Activated gamma-delta T cell treated with Interleukin-2 at 50 U/mL for 16 hours (primary cell): ENCODE data around the gene ITIH1.

ENCODE experiments used
- DNase-seq: peaks from one replicate; pipeline ENCODE4 v3.0.0-alpha.2; 2020

ITIH1 gene

DNA sequence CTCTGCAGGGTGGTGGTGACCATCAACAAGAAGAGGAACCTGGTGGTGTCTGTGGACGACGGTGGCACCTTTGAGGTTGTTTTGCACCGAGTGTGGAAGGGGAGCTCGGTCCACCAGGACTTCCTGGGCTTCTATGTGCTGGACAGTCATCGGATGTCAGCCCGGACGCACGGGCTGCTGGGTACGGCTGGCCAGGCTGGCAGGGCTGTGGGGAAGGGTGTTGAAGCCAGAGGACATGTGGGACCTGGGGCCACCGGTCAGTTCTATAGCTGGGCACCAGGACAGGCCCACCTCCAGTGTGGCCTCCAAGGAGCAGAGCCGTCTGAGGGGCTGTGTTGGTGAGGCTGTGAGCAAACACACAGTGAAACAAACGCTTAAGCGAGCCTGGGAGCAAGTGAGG, 13.3 kb downstream of the ITIH1 start:
- no peak for DNase-seq

DNA sequence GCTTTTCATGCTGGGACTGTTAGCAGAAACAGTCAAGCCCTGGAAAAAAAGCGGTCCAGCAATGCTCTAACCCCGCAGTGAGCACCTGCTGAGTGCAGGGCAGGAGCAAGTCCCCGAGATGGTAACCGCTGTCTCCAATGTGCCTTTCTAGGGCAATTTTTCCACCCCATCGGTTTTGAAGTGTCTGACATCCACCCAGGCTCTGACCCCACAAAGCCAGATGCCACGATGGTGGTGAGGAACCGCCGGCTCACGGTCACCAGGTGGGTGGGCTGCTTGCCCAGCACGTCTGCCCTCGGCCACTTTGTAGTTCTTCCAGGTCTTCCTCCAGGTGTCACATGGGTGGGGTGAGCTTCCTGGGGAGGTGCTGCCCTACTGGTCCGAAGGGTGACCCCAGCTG, 14.0 kb downstream of the ITIH1 start:
- DNase-seq, result no peak

DNA sequence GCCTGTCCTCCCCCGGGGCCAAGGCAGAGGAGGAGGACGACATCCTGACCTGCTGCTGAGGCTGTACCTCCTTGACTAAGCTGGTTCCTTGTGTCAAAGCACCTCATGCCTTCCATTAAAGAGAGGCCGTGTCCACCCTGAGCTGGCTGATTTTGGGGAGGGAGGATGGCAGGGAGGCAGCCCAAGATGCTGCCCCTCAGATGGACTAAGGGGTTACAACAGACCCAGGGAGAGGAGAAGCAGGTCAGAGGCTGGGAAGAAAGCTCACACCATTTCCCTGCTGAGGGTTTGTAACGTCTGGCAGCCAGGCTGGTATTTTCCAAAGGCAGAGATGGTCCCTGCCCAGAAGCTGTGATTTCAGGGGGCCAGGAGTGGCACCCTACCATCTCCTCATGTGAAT, 14.5 kb downstream of the ITIH1 start:
- no peak for DNase-seq

DNA sequence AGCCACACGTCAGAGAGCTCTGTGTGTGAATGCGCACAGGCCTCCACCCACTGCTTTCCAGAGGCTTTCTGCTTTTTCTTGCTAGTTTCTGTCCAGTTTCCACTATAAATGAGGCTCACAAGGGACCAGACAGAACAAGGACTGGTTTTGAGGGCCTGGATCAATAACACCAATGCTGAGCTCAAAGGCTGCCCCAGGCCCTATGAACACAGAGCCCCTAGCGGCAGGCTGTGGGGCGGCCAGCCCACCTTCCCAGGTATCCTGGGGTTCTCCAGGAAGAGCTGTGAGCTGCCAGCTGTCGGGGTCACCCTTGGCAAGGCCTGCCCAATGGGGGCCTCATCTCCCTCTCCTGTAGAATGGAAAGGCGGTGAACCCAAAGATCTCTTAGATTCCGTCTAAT, 15.0 kb downstream of the ITIH1 start:
- DNase-seq, result no peak

DNA sequence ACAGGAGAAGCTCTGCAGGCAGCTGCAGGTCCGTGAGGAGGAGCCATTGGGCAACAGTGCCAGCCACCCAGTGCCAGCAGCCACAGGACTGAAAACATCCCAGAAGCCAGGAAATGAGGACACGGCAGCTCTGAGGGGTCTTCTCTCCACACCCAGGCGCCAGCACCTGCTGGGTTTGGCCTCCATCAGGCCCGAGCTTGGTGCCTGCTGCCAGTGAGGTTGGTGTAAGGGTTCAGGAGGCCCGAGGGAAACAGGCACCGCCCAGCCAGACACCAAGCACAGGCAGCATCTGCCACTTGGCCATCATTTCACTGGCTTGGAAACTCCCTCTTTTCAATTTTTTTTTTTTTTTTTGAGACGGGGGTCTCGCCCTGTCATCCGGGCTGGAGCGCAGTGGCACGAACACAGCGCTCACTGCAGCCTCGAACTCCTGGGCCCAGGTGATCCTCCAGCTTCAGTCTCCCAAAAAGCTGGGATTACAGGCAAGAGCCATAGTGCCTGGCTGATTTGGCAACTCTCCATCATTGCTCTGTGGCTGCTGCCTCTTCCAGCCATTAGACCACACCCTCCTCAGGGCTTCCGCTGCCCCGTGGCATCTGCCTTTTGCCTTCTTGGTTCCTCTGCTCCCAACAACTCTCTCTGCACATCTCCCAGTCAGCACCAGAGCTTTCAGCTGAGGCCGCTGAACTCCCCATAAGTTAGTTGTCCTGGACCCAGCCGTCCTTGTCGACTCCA, 15.7 kb downstream of the ITIH1 start:
- DNase-seq, result no peak

DNA sequence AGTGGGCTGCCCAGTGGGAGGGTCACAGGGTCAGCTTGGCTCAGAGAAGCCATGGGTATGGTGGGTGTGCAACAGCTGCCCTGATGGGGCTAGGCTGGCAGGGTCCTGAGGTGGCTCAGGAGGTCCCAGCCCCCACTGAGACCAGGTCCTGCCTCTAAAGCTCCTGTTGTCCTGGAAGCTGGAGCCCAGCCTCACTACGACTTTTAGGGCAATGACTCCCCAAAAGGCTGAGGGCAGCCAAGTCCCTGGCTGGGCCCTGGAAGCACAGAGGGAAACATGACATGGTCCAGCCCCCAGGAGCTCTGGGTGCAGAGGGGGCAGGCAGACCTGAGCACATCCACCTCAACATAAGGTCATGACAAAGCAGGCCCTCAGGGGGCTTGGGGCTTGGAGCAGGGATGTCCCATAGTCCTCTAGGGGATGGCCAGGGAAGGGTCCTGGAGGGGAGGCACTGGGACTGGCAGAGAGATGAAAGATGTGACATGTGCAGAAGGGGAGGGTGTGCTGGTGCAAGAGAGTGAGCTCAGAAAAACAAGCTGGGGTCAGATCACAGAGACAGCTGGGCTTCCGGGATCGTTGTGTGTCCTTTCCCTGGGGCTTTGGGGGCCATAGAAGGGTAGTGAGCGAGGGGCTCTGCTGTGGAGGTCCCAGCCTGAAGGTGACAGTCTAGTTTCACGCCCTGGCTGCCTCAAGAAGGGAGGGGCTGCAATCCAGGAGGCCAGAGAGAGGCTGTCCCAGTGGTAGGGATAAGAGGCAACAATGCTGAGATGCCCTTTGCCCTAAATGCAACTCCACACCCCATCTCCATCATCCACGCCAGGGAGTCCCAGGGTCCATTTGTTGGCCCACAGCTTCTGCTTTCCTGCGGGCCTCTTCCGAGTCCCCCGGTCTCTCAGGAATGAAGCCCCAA, 16.6 kb downstream of the ITIH1 start:
- no peak for DNase-seq

DNA sequence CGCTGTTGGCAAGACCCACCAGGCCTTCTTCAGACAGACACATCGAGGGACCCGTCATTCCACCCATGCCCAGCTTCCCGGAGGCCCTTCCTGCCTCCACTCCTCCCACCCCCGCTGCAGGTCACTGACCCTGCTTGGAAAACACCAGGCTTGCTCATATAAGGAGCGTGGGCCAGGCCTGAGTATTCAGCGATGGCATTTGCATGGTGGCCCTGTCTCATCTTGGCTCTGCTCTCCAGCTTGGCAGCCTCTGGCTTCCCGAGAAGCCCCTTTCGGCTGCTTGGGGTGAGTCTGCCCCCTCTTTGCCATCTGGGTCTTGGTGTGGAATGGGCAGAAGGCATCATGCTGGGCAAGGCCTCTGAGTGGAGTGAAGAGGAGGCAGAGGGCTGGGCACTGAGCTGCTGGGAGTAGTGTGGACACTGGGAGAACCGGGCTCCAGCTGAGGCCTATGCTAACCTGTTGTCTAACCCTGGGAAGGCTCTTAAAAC, 17.3 kb downstream of the ITIH1 start, which contains the start of gene ITIH3:
ITIH3 (plus strand) TSS at position 185 of the 488 bp plus-strand sequence; CDS start at position 193, 8 bp downstream.
- DNase-seq, result no peak

DNA sequence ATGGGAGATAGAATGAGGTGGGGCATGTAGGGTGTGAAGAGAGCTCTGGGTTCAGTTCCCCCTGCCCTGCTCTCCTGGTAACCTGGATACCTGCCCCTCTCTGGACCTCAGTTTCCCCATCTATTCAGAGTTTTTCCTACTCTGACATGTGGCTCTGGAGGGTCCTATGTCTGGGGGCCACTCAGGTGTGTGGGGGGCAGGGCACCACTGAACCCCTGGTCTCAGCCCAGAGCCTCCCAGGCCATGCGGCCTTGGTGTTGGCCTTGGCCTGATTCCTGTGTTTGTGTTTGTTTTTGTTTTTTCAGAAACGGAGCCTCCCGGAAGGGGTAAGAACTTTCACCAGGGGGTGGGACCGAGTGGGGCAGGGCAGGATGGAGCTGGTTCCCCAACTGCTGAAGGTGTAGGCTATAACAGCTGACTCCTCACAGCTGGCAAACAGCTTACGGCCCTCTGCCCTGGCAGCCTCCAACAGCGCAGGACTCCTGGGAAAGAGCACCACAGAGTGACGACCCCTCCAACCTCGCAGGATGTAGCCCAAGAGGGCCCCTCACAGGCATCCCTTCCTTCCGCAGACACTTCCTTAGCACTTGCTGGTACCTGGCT, 18.0 kb downstream of the ITIH1 start:
- no peak for DNase-seq

DNA sequence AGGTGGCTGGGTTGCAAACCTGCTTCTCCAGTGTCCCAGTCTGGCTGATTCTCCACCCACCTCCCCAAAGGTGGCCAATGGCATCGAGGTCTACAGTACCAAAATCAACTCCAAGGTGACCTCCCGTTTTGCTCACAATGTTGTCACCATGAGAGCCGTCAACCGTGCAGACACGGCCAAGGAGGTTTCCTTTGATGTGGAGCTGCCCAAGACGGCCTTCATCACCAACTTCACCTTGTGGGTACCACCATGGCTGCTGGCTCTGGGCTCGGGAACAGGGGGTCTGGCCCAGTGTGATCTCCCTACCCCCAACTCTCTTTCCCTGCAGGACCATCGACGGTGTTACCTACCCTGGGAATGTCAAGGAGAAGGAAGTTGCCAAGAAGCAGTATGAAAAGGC, 19.0 kb downstream of the ITIH1 start:
- DNase-seq, result no peak

DNA sequence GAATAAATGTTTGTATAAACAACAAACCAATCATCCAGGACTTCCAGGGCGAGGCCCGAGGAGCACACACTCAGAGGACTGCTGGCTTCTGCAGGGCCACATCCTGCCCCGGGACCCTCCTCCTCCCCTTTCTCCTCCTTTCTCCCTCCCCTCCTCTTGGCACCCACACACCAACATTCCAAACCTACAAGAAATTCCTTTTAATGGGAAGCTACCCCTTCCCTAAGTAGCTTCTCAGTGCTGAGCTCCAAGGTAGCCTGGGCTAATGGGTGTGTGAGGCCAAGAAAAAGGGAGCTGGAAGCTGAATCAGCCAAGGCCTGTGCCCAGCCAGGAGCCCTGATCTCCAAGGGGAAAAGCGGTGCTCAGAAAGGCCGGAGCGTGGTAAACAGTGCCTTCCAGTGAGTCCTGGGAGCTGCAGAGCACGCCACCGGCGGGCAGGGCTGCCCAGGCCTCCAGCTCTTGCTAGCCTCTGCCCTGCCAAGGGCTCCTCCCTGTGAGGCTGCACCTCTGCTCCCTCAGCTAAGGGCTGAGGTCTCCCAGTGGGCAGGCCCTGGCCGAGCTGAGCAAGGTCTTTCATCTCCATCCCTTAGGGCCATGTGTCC, 21.1 kb downstream of the ITIH1 start:
- DNase-seq, result no peak

DNA sequence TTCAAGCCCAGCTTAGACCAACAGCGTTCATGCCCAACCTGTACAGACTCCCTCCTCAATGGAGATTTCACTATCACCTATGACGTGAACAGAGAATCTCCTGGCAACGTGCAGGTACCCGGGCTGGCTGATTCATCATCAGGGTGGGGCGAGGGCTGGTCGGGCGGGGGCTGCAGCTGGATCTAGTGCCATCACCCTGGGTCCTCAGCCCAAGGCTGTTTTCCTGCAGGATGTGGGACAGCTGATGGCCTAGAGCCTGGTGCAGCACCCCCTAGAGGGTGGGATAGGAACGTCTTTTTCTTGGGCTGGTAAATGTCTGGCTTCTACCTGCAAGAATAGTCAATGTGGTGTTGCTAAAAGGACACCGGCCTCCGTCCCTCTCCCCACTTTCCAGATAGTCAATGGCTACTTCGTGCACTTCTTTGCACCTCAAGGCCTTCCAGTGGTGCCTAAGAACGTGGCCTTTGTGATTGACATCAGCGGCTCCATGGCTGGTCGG, 21.6 kb downstream of the ITIH1 start:
- DNase-seq, result no peak

DNA sequence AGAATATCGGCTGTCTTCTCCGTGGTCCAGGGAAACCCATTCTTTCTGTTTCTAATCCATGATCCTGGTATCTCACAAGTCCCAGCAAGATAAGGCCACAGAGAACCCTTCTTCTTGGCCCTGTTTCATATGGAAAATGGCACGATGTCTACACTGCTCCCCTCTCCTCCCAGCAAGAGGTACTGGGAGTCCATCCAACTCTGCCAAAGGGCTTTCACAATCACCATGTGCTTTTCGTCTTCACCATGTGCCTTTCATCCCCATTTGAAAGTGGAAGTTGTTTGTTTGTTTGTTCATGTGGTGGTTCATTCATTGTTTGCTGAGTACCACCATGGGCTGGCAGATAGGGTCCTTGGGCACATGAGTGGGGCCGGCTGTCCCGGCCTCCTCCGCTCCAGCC, 22.7 kb downstream of the ITIH1 start:
- DNase-seq, result no peak

DNA sequence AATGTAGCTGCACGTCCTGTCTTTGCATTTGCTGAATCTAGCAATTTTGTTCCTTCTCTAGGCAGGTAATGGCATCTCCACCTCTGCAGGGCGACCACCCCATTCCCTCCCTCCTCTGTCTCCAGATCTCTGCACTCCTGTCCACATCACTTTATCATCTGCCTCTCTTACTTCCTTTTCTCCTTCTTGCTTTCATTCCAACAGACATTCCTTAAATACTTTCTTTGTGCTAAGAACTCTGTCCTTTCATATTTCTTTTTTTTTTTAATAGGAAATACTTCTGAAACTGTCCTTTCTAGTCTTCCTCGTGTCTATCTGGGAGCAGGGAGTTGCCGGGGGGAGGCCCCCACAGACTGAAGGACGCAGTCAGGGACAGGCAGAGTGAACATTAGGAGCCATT, 24.4 kb downstream of the ITIH1 start:
- no peak for DNase-seq

DNA sequence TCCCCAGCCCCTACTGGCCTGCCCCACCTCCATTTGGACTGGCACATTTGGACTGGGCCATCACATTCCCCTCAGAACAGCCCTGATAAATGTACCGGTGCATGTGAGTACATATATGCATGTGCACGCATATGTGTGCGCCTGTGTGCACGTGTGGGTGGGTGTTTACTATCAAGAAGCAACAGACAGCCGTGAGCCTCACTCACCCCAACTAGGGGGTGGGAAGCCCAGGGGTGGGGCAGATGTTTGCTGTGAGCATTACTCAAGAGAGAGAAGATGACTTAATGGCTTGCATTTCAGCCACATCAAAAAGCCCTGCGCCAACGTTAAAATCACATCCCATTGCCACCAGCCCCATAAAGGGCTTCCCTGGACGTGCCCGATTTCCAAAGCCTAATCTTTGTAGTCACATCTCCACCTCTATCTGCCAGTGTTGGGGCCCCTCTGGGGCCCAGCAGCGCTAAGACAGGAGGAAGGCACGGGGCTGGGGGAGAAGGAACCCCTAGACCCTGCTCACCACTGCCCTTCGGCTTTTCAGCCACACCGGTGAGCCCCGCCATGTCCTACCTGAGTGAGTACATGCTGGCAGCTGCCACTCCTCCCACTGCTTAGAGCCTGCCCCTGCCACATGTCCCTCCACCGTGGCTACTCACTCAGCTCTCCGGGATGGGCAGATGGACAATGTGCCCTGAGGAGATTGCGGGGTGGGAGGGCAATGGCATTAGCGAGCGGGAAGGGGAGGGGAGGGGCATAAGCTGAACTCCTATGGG, 28.1 kb downstream of the ITIH1 start:
- no peak for DNase-seq

DNA sequence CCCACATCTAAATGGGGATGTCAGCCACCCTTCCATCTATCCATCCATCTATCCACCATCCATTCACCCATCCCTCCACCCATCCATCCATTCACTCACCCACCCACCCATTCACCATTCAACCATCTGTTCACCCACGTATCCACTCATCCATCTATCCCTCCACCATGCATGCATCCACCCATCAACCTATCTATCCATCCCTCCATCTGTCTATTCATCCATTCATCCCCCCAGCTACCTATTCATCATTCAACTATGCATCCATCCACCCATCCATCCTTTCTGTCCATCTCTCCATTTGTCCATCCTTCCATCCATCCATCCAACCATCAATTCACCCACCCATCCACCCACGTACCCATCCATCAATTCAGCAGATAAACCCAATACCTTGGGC, 31.8 kb downstream of the ITIH1 start:
- no peak for DNase-seq

DNA sequence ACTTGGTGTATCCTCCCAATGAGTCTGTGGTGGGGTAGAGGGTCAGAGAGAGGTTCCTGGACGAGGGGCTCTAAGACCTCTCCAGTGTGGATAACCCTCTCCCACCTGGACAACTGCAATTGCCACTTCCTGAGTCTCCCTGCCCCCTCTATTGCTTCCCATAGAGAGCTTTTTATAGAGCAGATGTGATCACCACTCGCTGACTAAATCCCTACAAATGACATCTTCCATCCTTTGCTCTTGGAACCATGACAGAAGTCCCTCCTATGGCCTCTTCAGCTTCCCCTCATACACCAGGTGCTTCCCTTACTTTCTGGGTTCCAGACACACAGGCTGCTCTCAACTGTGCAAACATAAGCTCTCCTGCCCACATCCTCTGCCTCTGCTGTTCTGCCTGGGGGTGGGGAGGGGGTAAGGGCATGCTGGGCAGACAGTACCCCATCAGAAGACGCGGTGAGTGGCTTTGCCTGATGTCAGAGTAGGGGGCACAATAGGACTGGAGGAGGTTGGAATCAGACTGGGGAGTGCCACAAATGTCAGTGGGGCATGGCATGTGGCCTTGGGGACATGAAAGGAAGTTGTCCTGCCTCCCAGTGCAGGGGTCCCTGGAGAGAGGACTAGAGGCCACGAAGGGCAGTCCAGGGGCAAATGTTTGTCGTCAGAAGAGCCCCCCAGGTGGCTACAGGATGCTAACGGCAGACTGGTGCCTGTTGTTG, 32.4 kb downstream of the ITIH1 start:
- DNase-seq, result no peak

DNA sequence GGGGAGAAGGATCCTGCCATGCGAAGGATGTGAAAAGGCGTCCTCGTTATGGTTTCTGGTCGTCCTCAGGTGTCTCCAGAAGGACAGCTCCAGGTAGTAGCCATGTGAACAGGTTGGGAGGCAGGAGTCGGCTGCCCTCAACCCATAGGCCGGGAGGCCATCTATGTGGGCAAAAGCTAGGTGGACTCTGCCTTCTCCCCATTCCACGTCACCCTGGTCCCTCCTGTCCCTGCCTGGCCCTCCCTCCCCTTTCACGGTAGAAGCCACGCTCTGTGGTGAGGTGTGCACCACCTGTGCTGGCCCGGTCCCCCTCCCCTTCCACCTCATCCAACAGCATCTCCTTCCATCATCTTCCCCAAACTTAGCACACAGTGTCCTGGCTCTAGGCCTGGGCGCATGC, 33.5 kb downstream of the ITIH1 start:
- DNase-seq, result no peak

DNA sequence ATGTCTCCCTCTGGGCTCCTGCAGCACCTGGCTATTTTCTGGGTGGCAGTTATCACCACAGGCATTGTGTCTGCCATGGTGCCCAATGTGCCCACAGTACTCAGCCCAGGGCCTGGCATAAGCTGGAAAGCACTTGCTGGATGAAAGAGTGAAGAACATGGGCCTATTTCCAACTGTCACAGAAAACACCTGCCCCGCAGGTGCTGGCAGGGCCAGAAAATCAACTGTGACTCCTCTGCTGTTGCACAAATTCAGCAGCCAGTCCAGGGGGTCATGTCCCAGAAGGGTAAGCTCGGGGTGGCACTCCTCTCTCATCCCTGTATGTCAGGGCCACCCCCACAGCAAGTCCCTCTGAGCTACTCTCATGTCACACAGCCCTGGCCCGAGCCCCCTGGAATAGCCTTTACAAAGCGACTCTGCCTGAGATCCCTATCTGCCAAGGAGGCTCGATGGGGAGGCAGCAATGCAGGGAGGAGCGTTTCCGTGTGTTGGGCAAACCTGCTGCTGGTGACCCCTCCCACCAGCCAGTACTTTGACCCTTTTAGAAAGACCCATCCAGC, 34.1 kb downstream of the ITIH1 start:
- DNase-seq, result no peak

DNA sequence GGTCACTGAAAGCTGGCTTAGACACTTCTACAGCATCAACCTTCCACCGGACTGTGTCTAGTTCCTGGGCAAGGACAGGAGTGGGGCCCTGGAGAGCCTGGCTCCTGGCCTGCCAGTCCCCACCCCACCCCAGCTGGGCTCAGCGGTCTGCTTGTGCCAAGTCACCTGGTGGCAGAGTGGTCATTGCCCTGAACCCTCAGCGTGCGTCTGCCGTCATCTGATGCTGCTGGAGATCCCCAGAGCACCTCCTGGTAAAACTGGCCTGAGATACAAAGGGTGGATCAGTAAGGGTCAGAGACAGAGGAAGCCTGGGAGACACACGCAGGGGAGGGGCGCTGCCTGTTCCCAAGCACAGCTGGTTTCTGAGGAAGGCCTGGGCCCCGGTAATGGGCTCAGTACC, 36.4 kb downstream of the ITIH1 start:
- DNase-seq, result no peak

DNA sequence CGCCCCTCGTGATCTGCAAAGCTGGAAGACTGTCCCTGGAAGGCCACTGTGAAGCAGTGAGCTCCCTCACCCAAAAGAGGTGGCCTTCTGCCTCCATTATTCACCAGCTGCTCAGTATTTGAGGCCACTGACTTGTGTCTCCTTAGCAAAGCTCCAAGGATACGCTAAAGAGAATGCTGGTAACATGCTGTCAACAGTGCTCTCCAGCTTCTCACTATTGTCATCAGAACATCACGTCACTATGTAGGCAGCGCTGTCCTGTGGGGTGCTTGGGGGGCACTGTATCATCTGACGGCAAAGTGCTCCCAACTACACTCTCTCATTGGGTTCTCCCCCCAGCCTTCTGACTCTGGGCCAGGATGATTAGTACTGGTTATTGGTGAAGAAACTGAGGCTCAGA, 38.8 kb downstream of the ITIH1 start:
- DNase-seq, result no peak

DNA sequence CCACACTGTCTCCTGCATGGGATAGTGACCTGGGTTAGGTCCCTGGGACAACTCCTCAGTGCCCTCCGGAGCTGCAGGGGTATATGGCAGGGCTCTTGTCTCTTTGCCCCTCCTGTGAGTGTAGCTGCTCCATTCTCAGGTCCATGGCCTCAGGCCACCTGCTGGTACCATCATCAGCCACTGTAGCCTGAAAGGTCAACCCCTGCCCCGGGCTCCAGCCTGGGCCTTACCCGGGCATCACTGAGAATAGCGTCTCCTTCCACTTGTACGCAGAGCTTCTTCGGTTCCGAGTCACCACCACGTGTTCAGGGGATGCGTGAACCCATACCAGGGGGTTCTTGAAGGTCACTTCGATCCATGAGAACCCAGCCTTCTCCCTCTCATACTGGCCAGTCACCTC, 39.3 kb downstream of the ITIH1 start:
- DNase-seq, result no peak
